ENCODE data around the gene ADAM19.

Gene ADAM19

DNA sequence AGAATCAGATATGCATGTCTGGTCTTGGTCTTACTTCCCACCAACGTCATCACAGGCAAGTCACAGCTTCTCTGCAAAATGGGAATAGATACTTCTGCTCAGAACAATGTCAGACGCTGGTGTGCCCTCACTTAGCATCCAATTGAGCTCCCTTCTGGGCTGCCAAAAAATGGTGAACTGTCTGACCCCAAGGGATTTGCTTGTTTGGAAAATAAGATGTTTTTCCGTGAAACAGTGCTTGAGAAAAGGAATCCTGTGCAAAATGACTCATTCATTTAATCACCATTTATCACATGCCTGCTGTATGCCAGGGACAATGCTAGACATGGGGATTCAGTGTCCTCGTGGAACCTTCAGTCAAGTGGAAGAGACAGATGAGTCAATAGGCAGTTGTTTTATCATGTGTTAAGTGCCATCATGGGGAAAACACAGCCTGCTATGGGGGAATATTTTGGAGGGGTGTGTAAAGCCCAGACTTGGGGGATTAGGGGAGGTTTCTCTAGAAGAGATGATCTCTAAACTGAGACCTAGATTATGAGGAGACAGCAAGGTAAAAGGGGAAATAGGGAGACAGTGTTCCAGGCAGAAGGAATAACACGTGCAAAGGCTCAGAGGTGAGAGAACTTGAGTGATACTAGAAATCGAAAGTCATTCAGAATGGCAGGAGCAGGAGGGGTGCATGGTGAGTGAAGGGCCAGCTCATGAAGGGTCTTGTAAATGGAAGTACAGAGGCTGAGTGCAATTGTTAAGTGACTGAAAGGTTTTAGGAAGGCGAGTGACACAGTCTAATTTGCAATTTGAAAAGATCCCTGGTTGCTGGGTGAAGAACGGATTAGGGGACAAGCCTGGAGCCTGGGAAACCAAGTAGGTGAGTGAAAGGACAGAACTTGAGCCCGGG, 111.7 kb downstream of the ADAM19 start:
- Histone ChIP-seq H3K23ac (ENCODE audit: low read length in 2 of 2) (no peak overlapping the region), H2BK5ac (ENCODE audit: low read depth, low read length, poor library complexity, severe bottlenecking) (no peak overlapping the region), H2BK12ac (ENCODE audit: low read length in 2 of 2) (peak overlapping the region in 1 of 2 experiments; percentile 48), H2BK15ac (ENCODE audit: low read depth, poor library complexity, severe bottlenecking) (no peak overlapping the region), H3K79me1 (replicated peaks; ENCODE audit: low read length, poor library complexity, severe bottlenecking) (no peaks in the 10 kb centered on the region), H3K4ac (ENCODE audit: low read depth in 1 of 2, low read length in 2 of 2) (peak overlapping the region in 1 of 2 experiments; percentile 49), H2AFZ (ENCODE audit: low read depth, low read length) (no peak overlapping the region), H3K4me3 (ENCODE audit: insufficient read depth in 1 of 2, low read depth in 1 of 2, low read length in 2 of 2) (peak overlapping the region in 1 of 2 experiments; percentile 24), H3K4me1 (ENCODE audit: control insufficient read depth, insufficient read depth, low read depth, low read length) (peaks cover 12% of the 10 kb centered on the region), H3K4me2 (ENCODE audit: low read length, poor library complexity, severe bottlenecking) (no peak overlapping the region), H3K14ac (ENCODE audit: low read length in 2 of 2) (no peak overlapping the region), H4K8ac (ENCODE audit: low read length) (no peak overlapping the region), H2BK120ac (ENCODE audit: low read depth, low read length) (no peak overlapping the region), H3K27me3 (ENCODE audit: control insufficient read depth in 1 of 2, insufficient read depth in 1 of 2, low read length in 2 of 2) (peaks cover 0 to 35% of the 10 kb centered on the region in 2 experiments), H2AK5ac (ENCODE audit: low read length, severe bottlenecking) (peak overlapping the region; percentile 40), H3K36me3 (ENCODE audit: control insufficient read depth in 1 of 2, insufficient read depth in 2 of 2, low read depth in 1 of 2, low read length in 2 of 2) (no peaks in the 10 kb centered on the region), H4K91ac (ENCODE audit: low read length) (no peak overlapping the region), H3K18ac (ENCODE audit: low read depth in 1 of 2, low read length in 2 of 2) (peak overlapping the region; percentile 56 to 61), H3K27ac (ENCODE audit: low read length, poor library complexity, severe bottlenecking) (no peak overlapping the region), H3K9me3 (ENCODE audit: control insufficient read depth, low read length) (no peaks in the 10 kb centered on the region), H3K9ac (ENCODE audit: low read length) (peak overlapping the region; percentile 64)
- DNase-seq, result peak; percentile 97
- 20% methylated on average over 7 of the region's 9 CpGs for WGBS

DNA sequence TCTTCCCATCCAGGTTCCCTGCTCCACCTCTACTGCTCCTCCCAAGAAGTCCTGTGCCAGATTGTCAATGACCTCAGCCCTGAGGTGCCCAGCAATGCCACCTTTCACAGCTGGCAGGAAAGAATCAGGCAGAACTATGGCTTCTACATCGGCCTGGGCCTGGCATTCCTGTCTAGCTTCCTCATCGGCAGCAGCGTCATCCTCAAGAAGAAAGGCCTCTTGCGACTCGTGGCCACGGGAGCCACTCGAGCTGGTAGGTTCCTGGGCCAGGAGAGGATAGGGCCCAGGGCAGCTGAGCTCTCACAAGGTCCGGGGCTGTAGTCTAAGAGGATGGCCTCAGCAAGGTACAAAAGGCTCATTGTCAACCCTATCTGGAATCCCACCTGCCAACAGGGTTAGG, 112.5 kb downstream of the ADAM19 start:
- H4K8ac ChIP-seq (ENCODE audit: low read length), result peak overlapping the region; percentile 0
- H2BK12ac ChIP-seq (ENCODE audit: low read length in 2 of 2), result peak overlapping the region; percentile 22 to 89
- no peak overlapping the region for H3K14ac ChIP-seq (ENCODE audit: low read length in 2 of 2)
- peak overlapping the region in 1 of 2 experiments; percentile 3 for H3K4ac ChIP-seq (ENCODE audit: low read depth in 1 of 2, low read length in 2 of 2)
- no peak overlapping the region for H3K27ac ChIP-seq (ENCODE audit: low read length, poor library complexity, severe bottlenecking)
- H3K18ac ChIP-seq (ENCODE audit: low read depth in 1 of 2, low read length in 2 of 2), result peak overlapping the region; percentile 68 to 71
- DNase-seq, result peak; percentile 66
- no peak overlapping the region for H3K23ac ChIP-seq (ENCODE audit: low read length in 2 of 2)
- H4K91ac ChIP-seq (ENCODE audit: low read length), result peak overlapping the region; percentile 16
- peaks cover 0 to 35% of the 10 kb centered on the region in 2 experiments for H3K27me3 ChIP-seq (ENCODE audit: control insufficient read depth in 1 of 2, insufficient read depth in 1 of 2, low read length in 2 of 2)
- no peaks in the 10 kb centered on the region for H3K9me3 ChIP-seq (ENCODE audit: control insufficient read depth, low read length)
- no peak overlapping the region for H3K4me3 ChIP-seq (ENCODE audit: insufficient read depth in 1 of 2, low read depth in 1 of 2, low read length in 2 of 2)
- no peak overlapping the region for H2AFZ ChIP-seq (ENCODE audit: low read depth, low read length)
- H2BK120ac ChIP-seq (ENCODE audit: low read depth, low read length), result no peak overlapping the region
- peaks cover 12% of the 10 kb centered on the region for H3K4me1 ChIP-seq (ENCODE audit: control insufficient read depth, insufficient read depth, low read depth, low read length)
- H2BK5ac ChIP-seq (ENCODE audit: low read depth, low read length, poor library complexity, severe bottlenecking), result no peak overlapping the region
- H3K9ac ChIP-seq (ENCODE audit: low read length), result no peak overlapping the region
- WGBS, result 82% methylated on average over 7 of the region's 8 CpGs
- H3K79me1 ChIP-seq (replicated peaks; ENCODE audit: low read length, poor library complexity, severe bottlenecking), result no peaks in the 10 kb centered on the region
- no peaks in the 10 kb centered on the region for H3K36me3 ChIP-seq (ENCODE audit: control insufficient read depth in 1 of 2, insufficient read depth in 2 of 2, low read depth in 1 of 2, low read length in 2 of 2)
- H2AK5ac ChIP-seq (ENCODE audit: low read length, severe bottlenecking), result no peak overlapping the region
- H2BK15ac ChIP-seq (ENCODE audit: low read depth, poor library complexity, severe bottlenecking), result peak overlapping the region; percentile 1
- no peak overlapping the region for H3K4me2 ChIP-seq (ENCODE audit: low read length, poor library complexity, severe bottlenecking)

DNA sequence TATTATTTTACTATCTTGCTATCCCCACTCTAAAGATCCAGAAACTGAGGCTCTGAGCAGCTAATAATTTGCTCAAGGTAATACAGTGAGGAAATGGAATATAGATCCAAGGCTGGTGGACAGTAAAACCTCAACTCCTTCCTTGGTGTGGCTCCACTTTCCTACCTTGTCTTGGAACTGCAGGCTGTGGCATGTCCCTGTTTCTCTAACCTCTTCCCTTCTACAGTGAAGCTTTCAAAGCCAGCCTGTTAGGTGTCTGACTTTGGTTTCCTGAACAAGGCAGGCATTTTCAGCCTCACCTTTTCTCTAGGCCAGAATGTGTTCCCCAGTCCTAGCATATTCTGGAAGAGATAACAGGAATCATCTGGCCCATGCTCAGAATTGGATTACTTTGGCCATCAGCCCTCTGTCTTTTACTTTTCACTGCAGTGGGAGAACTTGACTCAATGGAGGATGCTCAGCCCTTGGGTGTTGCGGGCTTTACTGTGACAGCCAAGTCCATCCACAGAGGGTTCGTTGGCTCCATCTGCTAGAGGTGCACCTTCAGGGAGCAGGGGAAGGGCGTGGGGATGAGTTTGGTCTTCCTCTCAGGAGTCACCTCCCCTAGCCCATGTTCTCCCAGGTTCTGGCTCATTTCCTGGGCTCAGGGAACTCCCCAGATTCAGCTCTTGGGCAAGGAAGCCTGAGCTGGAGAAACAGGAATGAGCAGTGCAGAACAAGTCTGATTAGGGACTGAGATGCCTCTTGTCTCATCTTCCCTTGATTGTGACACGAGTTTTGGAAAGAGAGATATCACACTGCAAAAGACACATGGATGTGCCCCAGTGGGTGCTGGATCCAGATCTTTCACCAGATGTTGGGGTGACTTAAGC, 114.4 kb downstream of the ADAM19 start:
- no peak overlapping the region for H3K23ac ChIP-seq (ENCODE audit: low read length in 2 of 2)
- H3K27ac ChIP-seq (ENCODE audit: low read length, poor library complexity, severe bottlenecking), result no peak overlapping the region
- no peak overlapping the region for H2BK15ac ChIP-seq (ENCODE audit: low read depth, poor library complexity, severe bottlenecking)
- 79% methylated on average over 3 of the region's 4 CpGs for WGBS
- H4K8ac ChIP-seq (ENCODE audit: low read length), result no peak overlapping the region
- no peak overlapping the region for H3K9ac ChIP-seq (ENCODE audit: low read length)
- H2BK120ac ChIP-seq (ENCODE audit: low read depth, low read length), result no peak overlapping the region
- no peak for DNase-seq
- H3K36me3 ChIP-seq (ENCODE audit: control insufficient read depth in 1 of 2, insufficient read depth in 2 of 2, low read depth in 1 of 2, low read length in 2 of 2), result no peaks in the 10 kb centered on the region
- peaks cover 0 to 35% of the 10 kb centered on the region in 2 experiments for H3K27me3 ChIP-seq (ENCODE audit: control insufficient read depth in 1 of 2, insufficient read depth in 1 of 2, low read length in 2 of 2)
- H3K14ac ChIP-seq (ENCODE audit: low read length in 2 of 2), result no peak overlapping the region
- no peak overlapping the region for H3K4ac ChIP-seq (ENCODE audit: low read depth in 1 of 2, low read length in 2 of 2)
- H3K4me1 ChIP-seq (ENCODE audit: control insufficient read depth, insufficient read depth, low read depth, low read length), result peaks cover 12% of the 10 kb centered on the region
- no peak overlapping the region for H4K91ac ChIP-seq (ENCODE audit: low read length)
- H3K4me3 ChIP-seq (ENCODE audit: insufficient read depth in 1 of 2, low read depth in 1 of 2, low read length in 2 of 2), result no peak overlapping the region
- no peak overlapping the region for H2AFZ ChIP-seq (ENCODE audit: low read depth, low read length)
- H3K9me3 ChIP-seq (ENCODE audit: control insufficient read depth, low read length), result no peaks in the 10 kb centered on the region
- no peak overlapping the region for H3K18ac ChIP-seq (ENCODE audit: low read depth in 1 of 2, low read length in 2 of 2)
- no peaks in the 10 kb centered on the region for H3K79me1 ChIP-seq (replicated peaks; ENCODE audit: low read length, poor library complexity, severe bottlenecking)
- H2BK5ac ChIP-seq (ENCODE audit: low read depth, low read length, poor library complexity, severe bottlenecking), result no peak overlapping the region
- no peak overlapping the region for H2AK5ac ChIP-seq (ENCODE audit: low read length, severe bottlenecking)
- no peak overlapping the region for H2BK12ac ChIP-seq (ENCODE audit: low read length in 2 of 2)
- H3K4me2 ChIP-seq (ENCODE audit: low read length, poor library complexity, severe bottlenecking), result no peak overlapping the region

Data from mesenchymal stem cell (in vitro differentiated cells and primary cell).